ENCODE measurements around the gene LPAR6.

- TF ChIP-seq CTCF (IDR thresholded peaks at IDR 0.05) (no peak), POLR2AphosphoS5 (IDR thresholded peaks at IDR 0.05) (no peak), POLR2A (IDR thresholded peaks at IDR 0.05) (no peak)
These were observed 42.9 kb downstream of the LPAR6 start for GRCh38 chr13:48369988-48370387.

Measured in prostate gland (tissue), 2 donors.